ENCODE measurements around the gene TNFAIP8. TPM values are rescaled to one million over a fixed set of nuclear protein-coding genes. Genes with fewer than 3 reads are reported as not detected.

The TNFAIP8 gene
- total RNA-seq (2021; fragmentation: NEBNext Ultra II Directional; extraction: Animal tissue kit (Norgen Biotek cat#: 25700)) = 10 to 100 TPM in 4 of 6 experiments, 1 to 10 TPM in 2; 8.0 to 13.9 (median 10.5) TPM
- long read RNA-seq, full-length matches to known transcripts = 24 of 26 reads
- long read RNA-seq, partial matches to known transcripts = 0 of 26 reads
- long read RNA-seq, other reads (novel, unspliced or antisense) = 2 of 26 reads

GRCh38 chr5:119355685-119356611, at the start of gene TNFAIP8:
Gene TNFAIP8 (plus strand): TSS chr5:119356019. CDS start chr5:119356091, 72 bp downstream.
- peak within 1 kb of the TSS; percentile 68 for H3K27ac Mint-ChIP-seq
- no peaks in the 10 kb centered on the region for H3K36me3 Mint-ChIP-seq (ENCODE audit: low read depth)
- DNase-seq = peak; percentile 46
- TF ChIP-seq, protein P1, sequence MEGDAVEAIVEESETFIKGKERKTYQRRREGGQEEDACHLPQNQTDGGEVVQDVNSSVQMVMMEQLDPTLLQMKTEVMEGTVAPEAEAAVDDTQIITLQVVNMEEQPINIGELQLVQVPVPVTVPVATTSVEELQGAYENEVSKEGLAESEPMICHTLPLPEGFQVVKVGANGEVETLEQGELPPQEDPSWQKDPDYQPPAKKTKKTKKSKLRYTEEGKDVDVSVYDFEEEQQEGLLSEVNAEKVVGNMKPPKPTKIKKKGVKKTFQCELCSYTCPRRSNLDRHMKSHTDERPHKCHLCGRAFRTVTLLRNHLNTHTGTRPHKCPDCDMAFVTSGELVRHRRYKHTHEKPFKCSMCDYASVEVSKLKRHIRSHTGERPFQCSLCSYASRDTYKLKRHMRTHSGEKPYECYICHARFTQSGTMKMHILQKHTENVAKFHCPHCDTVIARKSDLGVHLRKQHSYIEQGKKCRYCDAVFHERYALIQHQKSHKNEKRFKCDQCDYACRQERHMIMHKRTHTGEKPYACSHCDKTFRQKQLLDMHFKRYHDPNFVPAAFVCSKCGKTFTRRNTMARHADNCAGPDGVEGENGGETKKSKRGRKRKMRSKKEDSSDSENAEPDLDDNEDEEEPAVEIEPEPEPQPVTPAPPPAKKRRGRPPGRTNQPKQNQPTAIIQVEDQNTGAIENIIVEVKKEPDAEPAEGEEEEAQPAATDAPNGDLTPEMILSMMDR (IDR thresholded peaks at IDR 0.05) = no peak
- H3K9me3 Mint-ChIP-seq = no peaks in the 10 kb centered on the region
- H3K27me3 Mint-ChIP-seq (ENCODE audit: insufficient read depth) = peaks cover 2% of the 10 kb centered on the region; the same call in 1 of the 2 replicates
- peak within 1 kb of the TSS; percentile 98 for H3K4me3 Mint-ChIP-seq
- peaks cover 37% of the 10 kb centered on the region for H3K4me1 Mint-ChIP-seq (ENCODE audit: low read depth)

GRCh38 chr5:119307170-119307569, 48.6 kb upstream of the TNFAIP8 start:
- Mint-ChIP-seq H3K36me3 (ENCODE audit: low read depth) (no peaks in the 10 kb centered on the region), H3K27ac (no peak overlapping the region), H3K9me3 (no peaks in the 10 kb centered on the region), H3K4me1 (ENCODE audit: low read depth) (peaks cover 33% of the 10 kb centered on the region), H3K27me3 (ENCODE audit: insufficient read depth) (no peaks in the 10 kb centered on the region), H3K4me3 (no peak overlapping the region)
- TF ChIP-seq, protein P1 (IDR thresholded peaks at IDR 0.05) = no peak
- no peak for DNase-seq

DNA sequence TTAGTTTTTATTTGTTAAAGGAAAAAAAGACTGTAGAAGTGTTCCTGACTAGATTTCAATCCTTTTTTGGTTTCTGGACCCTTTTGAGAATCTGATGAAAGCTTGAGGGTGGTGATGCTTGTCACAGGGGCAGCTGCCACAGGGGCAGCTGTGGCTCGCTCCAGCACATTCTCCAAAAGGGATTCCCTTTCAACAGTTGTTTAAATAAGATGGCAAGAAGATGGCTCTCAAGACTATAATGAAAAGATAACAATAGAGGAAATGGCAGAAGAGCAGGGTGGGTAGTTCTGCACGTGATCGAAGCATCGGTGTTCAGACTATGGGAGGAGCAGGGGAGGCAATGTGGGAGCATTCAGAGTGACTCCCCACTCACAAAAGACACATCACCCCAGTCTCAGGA, 46.5 kb upstream of the TNFAIP8 start:
- Mint-ChIP-seq H3K27ac (no peak overlapping the region), H3K4me3 (no peak overlapping the region), H3K9me3 (no peaks in the 10 kb centered on the region), H3K27me3 (ENCODE audit: insufficient read depth) (no peaks in the 10 kb centered on the region), H3K4me1 (ENCODE audit: low read depth) (peaks cover 20% of the 10 kb centered on the region), H3K36me3 (ENCODE audit: low read depth) (no peaks in the 10 kb centered on the region)
- no peak for DNase-seq
- TF ChIP-seq, protein P1 (IDR thresholded peaks at IDR 0.05) = no peak

DNA sequence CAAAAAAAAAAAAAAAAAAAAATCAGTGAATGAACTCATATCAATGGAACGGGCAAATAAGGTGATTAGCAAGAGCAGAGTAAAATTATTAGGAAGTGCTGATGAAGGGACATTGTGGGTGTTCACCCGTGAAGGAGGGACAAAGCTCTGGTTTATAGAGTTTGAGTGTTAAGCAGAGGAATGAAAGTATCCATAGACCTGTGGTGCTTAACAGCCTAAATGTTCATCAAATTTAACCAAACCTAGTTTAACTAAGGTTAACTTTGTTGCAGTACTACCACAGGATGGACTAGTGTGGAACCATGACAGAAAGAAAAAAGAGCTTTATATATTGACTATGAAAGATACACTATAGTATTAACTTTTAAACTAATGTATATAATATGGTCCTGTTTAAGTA, 44.1 kb upstream of the TNFAIP8 start:
- Mint-ChIP-seq H3K4me1 (ENCODE audit: low read depth) (peaks cover 21% of the 10 kb centered on the region), H3K4me3 (no peak overlapping the region), H3K9me3 (no peaks in the 10 kb centered on the region), H3K36me3 (ENCODE audit: low read depth) (no peaks in the 10 kb centered on the region), H3K27ac (no peak overlapping the region), H3K27me3 (ENCODE audit: insufficient read depth) (no peaks in the 10 kb centered on the region)
- no peak for DNase-seq
- TF ChIP-seq, protein P1 (IDR thresholded peaks at IDR 0.05) = no peak

- TF ChIP-seq, protein P1 (IDR thresholded peaks at IDR 0.05) = no peak
- H3K27me3 Mint-ChIP-seq (ENCODE audit: insufficient read depth) = no peaks in the 10 kb centered on the region
- H3K4me3 Mint-ChIP-seq = no peak overlapping the region
- no peak overlapping the region for H3K27ac Mint-ChIP-seq
- no peak for DNase-seq
- peaks cover 21% of the 10 kb centered on the region for H3K4me1 Mint-ChIP-seq (ENCODE audit: low read depth)
- H3K36me3 Mint-ChIP-seq (ENCODE audit: low read depth) = no peaks in the 10 kb centered on the region
- no peaks in the 10 kb centered on the region for H3K9me3 Mint-ChIP-seq
Observed at GRCh38 chr5:119312403-119312802, 43.4 kb upstream of the TNFAIP8 start.

All from HFFc6 (cell line).